NCI-H526 treated with DMSO at 0.1 percent for 48 hours (cell line): ENCODE data around the gene AGPAT1.
"Not testable (repeated sequence)": the region's sequence is repeated elsewhere in the genome, so short reads cannot be mapped to it uniquely, and the experiment has no call there.

Experiments used
- DNase-seq: peaks from one replicate; lab custom pipeline; 2025; lab: John Stamatoyannopoulos, UW

The AGPAT1 gene

GRCh38 chr6:32198866-32199265 is 23.0 kb upstream of the AGPAT1 start:
- no peak for DNase-seq

GRCh38 chr6:32198345-32198696 is 22.4 kb upstream of the AGPAT1 start:
- DNase-seq, result no peak

- DNase-seq, result no peak
Measured at GRCh38 chr6:32196682-32197616, 21.1 kb upstream of the AGPAT1 start.

- DNase-seq, result peak; percentile 72
Measured at GRCh38 chr6:32195902-32196681, 20.2 kb upstream of the AGPAT1 start.

GRCh38 chr6:32195652-32195901 is 19.7 kb upstream of the AGPAT1 start:
- peak; percentile 97 for DNase-seq

- DNase-seq, result no peak
Measured at GRCh38 chr6:32194825-32195651, 19.2 kb upstream of the AGPAT1 start.

GRCh38 chr6:32194388-32194787 is 18.5 kb upstream of the AGPAT1 start:
- DNase-seq, result no peak

GRCh38 chr6:32193096-32193495 is 17.2 kb upstream of the AGPAT1 start:
- DNase-seq, result not testable (repeated sequence)

- DNase-seq, result no peak
Measured at GRCh38 chr6:32192608-32193039, 16.7 kb upstream of the AGPAT1 start, which contains the start of gene GPSM3. Gene GPSM3 (minus strand): TSS chr6:32192643. CDS start chr6:32192513, 130 bp downstream.

- DNase-seq, result no peak
Measured at GRCh38 chr6:32191696-32192607, 16.1 kb upstream of the AGPAT1 start.

- DNase-seq, result no peak
Measured at GRCh38 chr6:32190911-32191677, 15.2 kb upstream of the AGPAT1 start.

- peak; percentile 72 for DNase-seq
Measured at GRCh38 chr6:32190054-32190851, 14.4 kb upstream of the AGPAT1 start, which contains the start of gene PBX2. Gene PBX2 (minus strand): TSS chr6:32190202. CDS start chr6:32189915, 287 bp downstream.

GRCh38 chr6:32189742-32190053 is 13.8 kb upstream of the AGPAT1 start:
- DNase-seq, result no peak

GRCh38 chr6:32189069-32189741 is 13.3 kb upstream of the AGPAT1 start:
- DNase-seq, result no peak

GRCh38 chr6:32188381-32189068 is 12.6 kb upstream of the AGPAT1 start:
- no peak for DNase-seq

GRCh38 chr6:32187725-32188380 is 12.0 kb upstream of the AGPAT1 start:
- not testable (repeated sequence) for DNase-seq

GRCh38 chr6:32187009-32187709 is 11.3 kb upstream of the AGPAT1 start:
- no peak for DNase-seq
